OCI-LY7 (cell line): ENCODE measurements around the gene ZPR1. TPM values are rescaled to one million over a fixed set of nuclear protein-coding genes. Genes with fewer than 3 reads are reported as not detected.

Experiments used
- BruUV-seq: library from RNA; stranded (reverse); fragments of 400-500 nt; replicated peaks from 2 replicates; lab custom pipeline; 2021; lab: Mats Ljungman, UMichigan
- CTCF ChIA-PET: fragments of 300-600 bp; sonication (Branson Sonifier 250); formaldehyde crosslinking; loops from one replicate; lab custom pipeline; 2022; ENCODE audit warnings: antibody characterized with exemption; ENCODE audit not compliant: unreplicated experiment; lab: Charles Lee
- POLR2A ChIA-PET: fragments of 300-600 bp; sonication (Branson Sonifier 250); formaldehyde crosslinking; loops from one replicate; lab custom pipeline; 2022; ENCODE audit warnings: antibody characterized with exemption; lab: Charles Lee
- DNase-seq: peaks from one replicate; pipeline ENCODE4 v3.0.0-alpha.2; 2015; ENCODE audit warnings: low spot score
- H2AFZ ChIP-seq: fragments of 200-600 bp; sonication (generic), shearing (Covaris generic); 2 replicates; pipeline ENCODE4 v1.6.1; 2014; ENCODE audit warnings: mild to moderate bottlenecking, antibody characterized with exemption, low read length, moderate library complexity
- H3K27ac ChIP-seq: fragments of 200-600 bp; sonication (generic); 2 replicates; pipeline ENCODE4 v1.5.1; 2014; ENCODE audit warnings: mixed run types, low read depth, mild to moderate bottlenecking, moderate library complexity, low read length, inconsistent platforms; ENCODE audit not compliant: poor library complexity, severe bottlenecking
- H3K36me3 ChIP-seq: fragments of 200-600 bp; sonication (generic); 2 replicates; pipeline ENCODE4 v1.6.1; 2014; ENCODE audit warnings: mild to moderate bottlenecking, antibody characterized with exemption, low read length, moderate library complexity, mixed read lengths; ENCODE audit not compliant: insufficient read depth
- H3K4me1 ChIP-seq: fragments of 200-600 bp; sonication (generic); 2 replicates; pipeline ENCODE4 v1.5.1; 2014; ENCODE audit warnings: mild to moderate bottlenecking, low read length; ENCODE audit not compliant: insufficient read depth, poor library complexity, severe bottlenecking
- H3K4me2 ChIP-seq: fragments of 200-600 bp; sonication (generic); 2 replicates; pipeline ENCODE4 v1.6.1; 2014; ENCODE audit warnings: mild to moderate bottlenecking, low read length
- H3K4me3 ChIP-seq: fragments of 200-600 bp; sonication (generic); 2 replicates; pipeline ENCODE4 v1.5.1; 2014; ENCODE audit warnings: mild to moderate bottlenecking, low read depth, low read length; ENCODE audit not compliant: poor library complexity, severe bottlenecking
- H3K79me2 ChIP-seq: fragments of 200-600 bp; sonication (generic); 2 replicates; pipeline ENCODE4 v1.6.1; 2016; ENCODE audit warnings: low read depth, mild to moderate bottlenecking, low read length, moderate library complexity, mixed read lengths; ENCODE audit not compliant: insufficient read depth
- H3K9me2 ChIP-seq: fragments of 200-600 bp; sonication (generic); 2 replicates; pipeline ENCODE4 v1.6.1; 2016; ENCODE audit warnings: mild to moderate bottlenecking, low read length, mixed read lengths; ENCODE audit not compliant: insufficient read depth
- H3K9me3 ChIP-seq: fragments of 200-600 bp; sonication (generic); 2 replicates; pipeline ENCODE4 v1.6.1; 2014; ENCODE audit warnings: mild to moderate bottlenecking, mixed run types, low read length, mixed read lengths
- H4K20me1 ChIP-seq: fragments of 200-600 bp; sonication (generic); 2 replicates; pipeline ENCODE4 v1.6.1; 2014; ENCODE audit warnings: mild to moderate bottlenecking, antibody characterized with exemption, low read length, moderate library complexity, mixed read lengths; ENCODE audit not compliant: insufficient read depth
- EZH2phosphoT487 ChIP-seq: fragments of 200-600 bp; sonication (generic); IDR thresholded peaks from 2 replicates; pipeline ENCODE4 v1.6.1; 2018; ENCODE audit warnings: low read depth, borderline replicate concordance, mild to moderate bottlenecking, mixed run types, antibody characterized with exemption, low read length, moderate library complexity, mixed read lengths
- intact Hi-C: fragments of 100-400 bp; cut with micrococcal nuclease; formaldehyde crosslinking; loops from one replicate; pipeline ENCODE4 v1.10.0; 2022; ENCODE audit not compliant: unreplicated experiment
- total RNA-seq, 2 experiments: library from RNA; depleted of rRNA in 1 of 2; stranded (reverse); fragments of >200 nt in 1 of 2; shearing (Covaris generic) in 1 of 2; gene quantifications; 2 replicates each; pipeline ENCODE4 v1.2.3, GENCODE V29; 2014 to 2022
- TF ChIP-seq, protein P1 (sequence below): fragments of 200-600 bp; sonication (generic); conservative IDR thresholded peaks from 2 replicates; pipeline ENCODE4 v1.5.1; 2014; ENCODE audit warnings: mild to moderate bottlenecking, antibody characterized with exemption, low read length, moderate library complexity, mixed read lengths

Gene ZPR1
- total RNA-seq, 2 experiments from 2014 or later = 57.4 to 67.5 TPM

DNA sequence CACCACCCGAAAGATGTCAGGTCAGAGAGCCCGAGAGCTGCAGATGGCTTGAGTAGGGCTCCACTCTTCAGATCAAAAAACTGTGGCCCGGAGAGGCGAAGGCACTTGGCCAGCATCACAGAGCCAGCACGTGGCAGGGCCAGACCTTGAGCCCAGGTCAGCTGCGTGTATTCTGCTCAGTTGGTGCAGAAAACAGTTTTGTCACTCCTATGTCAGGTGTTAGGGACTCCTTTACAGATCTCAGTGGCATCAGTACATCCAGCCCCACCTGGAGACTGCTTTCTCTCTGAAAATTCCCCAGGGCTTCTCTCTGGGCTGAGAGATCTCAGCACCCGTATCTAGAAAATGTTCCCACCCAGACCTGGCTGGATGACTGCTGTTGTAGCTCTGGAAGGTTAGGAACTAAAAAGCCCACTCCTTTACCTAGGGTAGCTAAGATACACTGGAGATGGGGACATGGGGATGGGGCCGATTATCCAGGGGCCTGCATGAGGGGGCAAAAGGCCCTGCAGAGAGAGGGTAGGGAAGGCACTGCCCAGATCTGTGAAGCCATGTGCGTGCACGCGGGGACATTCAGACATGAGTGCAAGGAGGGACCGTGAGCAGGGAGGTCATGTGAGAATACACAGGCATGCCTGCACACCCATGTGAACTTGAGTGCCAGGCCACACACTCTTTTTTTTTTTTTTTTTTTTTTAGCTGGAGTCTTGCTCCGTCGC, 46.2 kb upstream of the ZPR1 start:
- no peaks in the 10 kb centered on the region for H4K20me1 ChIP-seq

DNA sequence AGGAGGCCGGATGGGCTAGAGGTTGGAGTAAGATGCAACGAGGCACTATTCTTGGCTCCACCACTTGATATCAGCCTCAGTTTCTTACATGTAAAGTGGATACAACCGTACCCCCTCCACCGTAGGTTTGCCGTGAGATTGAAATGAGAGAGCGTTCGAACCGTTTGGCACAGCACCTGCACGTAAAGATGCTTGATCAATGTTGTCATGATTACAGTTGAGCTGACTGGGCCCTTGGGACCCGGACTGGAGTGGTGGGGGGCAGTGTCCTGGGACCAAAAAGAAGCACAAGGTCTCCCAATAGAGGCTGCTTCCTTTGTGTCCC, 45.6 kb upstream of the ZPR1 start:
- TF ChIP-seq, protein P1, sequence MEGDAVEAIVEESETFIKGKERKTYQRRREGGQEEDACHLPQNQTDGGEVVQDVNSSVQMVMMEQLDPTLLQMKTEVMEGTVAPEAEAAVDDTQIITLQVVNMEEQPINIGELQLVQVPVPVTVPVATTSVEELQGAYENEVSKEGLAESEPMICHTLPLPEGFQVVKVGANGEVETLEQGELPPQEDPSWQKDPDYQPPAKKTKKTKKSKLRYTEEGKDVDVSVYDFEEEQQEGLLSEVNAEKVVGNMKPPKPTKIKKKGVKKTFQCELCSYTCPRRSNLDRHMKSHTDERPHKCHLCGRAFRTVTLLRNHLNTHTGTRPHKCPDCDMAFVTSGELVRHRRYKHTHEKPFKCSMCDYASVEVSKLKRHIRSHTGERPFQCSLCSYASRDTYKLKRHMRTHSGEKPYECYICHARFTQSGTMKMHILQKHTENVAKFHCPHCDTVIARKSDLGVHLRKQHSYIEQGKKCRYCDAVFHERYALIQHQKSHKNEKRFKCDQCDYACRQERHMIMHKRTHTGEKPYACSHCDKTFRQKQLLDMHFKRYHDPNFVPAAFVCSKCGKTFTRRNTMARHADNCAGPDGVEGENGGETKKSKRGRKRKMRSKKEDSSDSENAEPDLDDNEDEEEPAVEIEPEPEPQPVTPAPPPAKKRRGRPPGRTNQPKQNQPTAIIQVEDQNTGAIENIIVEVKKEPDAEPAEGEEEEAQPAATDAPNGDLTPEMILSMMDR = no peak
- no peak for TF ChIP-seq EZH2phosphoT487
- no peak overlapping the region for H3K4me3 ChIP-seq
- no peak overlapping the region for H2AFZ ChIP-seq
- intact Hi-C loops = no loop called here
- H3K27ac ChIP-seq = no peak overlapping the region
- DNase-seq = no peak
- H4K20me1 ChIP-seq = no peaks in the 10 kb centered on the region
- H3K4me1 ChIP-seq = peaks cover 13% of the 10 kb centered on the region
- H3K79me2 ChIP-seq = no peaks in the 10 kb centered on the region
- H3K9me2 ChIP-seq = no peaks in the 10 kb centered on the region
- CTCF ChIA-PET = no interaction called here
- BruUV-seq = no TSS peak
- H3K4me2 ChIP-seq = no peak overlapping the region
- POLR2A ChIA-PET = interaction anchor here (0.5 kb wide), 1 partner anchor 405 kb away, joined by 3 read pairs; no protein-coding TSS in a partner anchor
- no peaks in the 10 kb centered on the region for H3K9me3 ChIP-seq
- no peaks in the 10 kb centered on the region for H3K36me3 ChIP-seq

More for the DNA sequence above, 46.2 kb upstream of the ZPR1 start:
- Histone ChIP-seq H3K36me3 (no peaks in the 10 kb centered on the region), H3K4me1 (peaks cover 13% of the 10 kb centered on the region), H3K9me3 (no peaks in the 10 kb centered on the region), H3K9me2 (no peaks in the 10 kb centered on the region), H3K4me2 (no peak overlapping the region), H3K4me3 (no peak overlapping the region), H2AFZ (no peak overlapping the region), H3K27ac (no peak overlapping the region), H3K79me2 (no peaks in the 10 kb centered on the region)
- intact Hi-C loops = no loop called here
- POLR2A ChIA-PET = interaction anchor here (0.5 to 0.6 kb wide), 2 partner anchors 405 to 525 kb away, joined by 3 read pairs; no protein-coding TSS in a partner anchor
- BruUV-seq = no TSS peak
- TF ChIP-seq, protein P1 = no peak
- no peak for TF ChIP-seq EZH2phosphoT487
- DNase-seq = no peak
- CTCF ChIA-PET = no interaction called here
